NCI-H1048 (cell line): ENCODE measurements around the gene FOXN3.

Source experiments
- DNase-seq: peaks from one replicate; lab custom pipeline; 2025; lab: John Stamatoyannopoulos, UW

Gene FOXN3

GRCh38 chr14:89331398-89331797 is 85.6 kb downstream of the FOXN3 start:
- DNase-seq = no peak

- no peak for DNase-seq
These were observed 86.6 kb downstream of the FOXN3 start for GRCh38 chr14:89330236-89331002.

GRCh38 chr14:89327771-89328212 is 89.2 kb downstream of the FOXN3 start:
- no peak for DNase-seq

GRCh38 chr14:89325959-89326358 is 91.1 kb downstream of the FOXN3 start:
- no peak for DNase-seq

- no peak for DNase-seq
These were observed 91.6 kb downstream of the FOXN3 start for GRCh38 chr14:89325299-89325883.

- no peak for DNase-seq
These were observed 92.3 kb downstream of the FOXN3 start for GRCh38 chr14:89324501-89325298.

- DNase-seq = no peak
These were observed 96.5 kb downstream of the FOXN3 start for GRCh38 chr14:89320381-89321000.

GRCh38 chr14:89319687-89320086 is 97.3 kb downstream of the FOXN3 start:
- no peak for DNase-seq

GRCh38 chr14:89317051-89317691 is 99.9 kb downstream of the FOXN3 start:
- DNase-seq = no peak

- DNase-seq = no peak
These were observed 101.3 kb downstream of the FOXN3 start for GRCh38 chr14:89315493-89316470.

- DNase-seq = no peak
These were observed 102.8 kb downstream of the FOXN3 start for GRCh38 chr14:89314274-89314673.

GRCh38 chr14:89312932-89313331 is 104.1 kb downstream of the FOXN3 start:
- DNase-seq = no peak

- DNase-seq = no peak
These were observed 106.8 kb downstream of the FOXN3 start for GRCh38 chr14:89310211-89310610.

- DNase-seq = no peak
These were observed 107.3 kb downstream of the FOXN3 start for GRCh38 chr14:89309670-89310177.

- DNase-seq = no peak
These were observed 108.6 kb downstream of the FOXN3 start for GRCh38 chr14:89308232-89308959.

- no peak for DNase-seq
These were observed 109.6 kb downstream of the FOXN3 start for GRCh38 chr14:89307409-89307808.

- no peak for DNase-seq
These were observed 111.9 kb downstream of the FOXN3 start for GRCh38 chr14:89304972-89305703.

GRCh38 chr14:89304561-89304960 is 112.5 kb downstream of the FOXN3 start:
- DNase-seq = no peak
